Kidney (tissue), 14 donors: ENCODE results near the gene SH3D21. TPM values are rescaled to one million over a fixed set of nuclear protein-coding genes. Genes with fewer than 3 reads are reported as not detected.

Source experiments
- DNase-seq, 5 donors: peaks; one replicate each; pipeline ENCODE4 v3.0.0-alpha.2; 2013 to 2020
- FAIRE-seq: peaks from 2 replicates; lab custom pipeline; 2012; peaks lifted over from hg19 to GRCh38; lab: Jason Lieb, UNC
- H3K27ac ChIP-seq, 2 donors: one replicate each; pipeline ENCODE4 v1.7.0; 2013; ENCODE audit warnings: low read depth in 2 of 2, low read length in 2 of 2, inconsistent platforms in 1 of 2
- H3K27me3 ChIP-seq: one replicate; pipeline ENCODE4 v1.7.1; 2013; ENCODE audit warnings: low read length, inconsistent platforms; ENCODE audit not compliant: control insufficient read depth, insufficient read depth
- H3K36me3 ChIP-seq, 3 donors: one replicate each; pipeline versions ENCODE4 v1.7.0 to v1.7.1; 2013; ENCODE audit warnings: low read length in 3 of 3, control low read depth in 1 of 3, inconsistent platforms in 1 of 3; ENCODE audit not compliant: insufficient read depth in 3 of 3, control insufficient read depth in 2 of 3
- H3K4me1 ChIP-seq, 3 donors: one replicate each; pipeline versions ENCODE4 v1.7.0 to v1.7.1; 2013; ENCODE audit warnings: low read length in 3 of 3, inconsistent platforms in 1 of 3, low read depth in 1 of 3; ENCODE audit not compliant: control insufficient read depth in 2 of 3, insufficient read depth in 2 of 3
- H3K4me3 ChIP-seq, 3 donors: one replicate each; pipeline versions ENCODE4 v1.7.0 to v1.8.1; 2013; ENCODE audit warnings: low read length in 3 of 3, control low read depth in 1 of 3, inconsistent platforms in 1 of 3
- H3K9ac ChIP-seq, 3 donors: one replicate each; pipeline versions ENCODE4 v1.7.0 to v1.7.1; 2013; ENCODE audit warnings: low read length in 3 of 3, control low read depth in 1 of 3, inconsistent platforms in 1 of 3
- H3K9me3 ChIP-seq, 3 donors: one replicate each; pipeline versions ENCODE4 v1.7.0 to v1.7.1; 2013; ENCODE audit warnings: low read length in 3 of 3, control low read depth in 1 of 3, inconsistent platforms in 1 of 3; ENCODE audit not compliant: control insufficient read depth in 2 of 3, insufficient read depth in 1 of 3
- CTCF ChIP-seq: IDR thresholded peaks from 3 replicates; pipeline ENCODE4 v1.5.1; 2012; ENCODE audit warnings: mild to moderate bottlenecking, moderate library complexity, borderline replicate concordance; ENCODE audit not compliant: insufficient read depth; ENCODE audit errors: extremely low read depth
- intact Hi-C: fragments of 100-400 bp; cut with DNase I; formaldehyde crosslinking; loops from one replicate; pipeline ENCODE4 v1.11.1; 2022
- polyA plus RNA-seq: library from polyadenylated mRNA; stranded (reverse); fragments of 350-450 nt; fragmentation: Illumina TruSeq; extraction: RNeasy Lipid Tissue Mini Kit (QIAGEN cat#74804); gene quantifications from one replicate; pipeline ENCODE4 v1.2.3, GENCODE V29; 2014; ENCODE audit warnings: low read depth, low replicate concordance; ENCODE audit not compliant: insufficient read depth
- total RNA-seq: library from RNA; stranded (reverse); fragmentation: NEBNext Ultra II Directional; extraction: Animal tissue kit (Norgen Biotek cat#: 25700); gene quantifications from one replicate; pipeline ENCODE4 v1.2.1, GENCODE V29; 2021
- donor health status: control.
- donor health status: control.
- donor health status: control.
- donor health status: control.
- donor health status: control.
- donor health status: DM: yes; HTN: yes; CAD: no.
- donor health status: Normal renal cell carcinoma (clear cell type).

The SH3D21 gene
- total and polyA plus RNA-seq, 2 donors from 2014 or later, result 5.7 to 33.4 TPM

DNA sequence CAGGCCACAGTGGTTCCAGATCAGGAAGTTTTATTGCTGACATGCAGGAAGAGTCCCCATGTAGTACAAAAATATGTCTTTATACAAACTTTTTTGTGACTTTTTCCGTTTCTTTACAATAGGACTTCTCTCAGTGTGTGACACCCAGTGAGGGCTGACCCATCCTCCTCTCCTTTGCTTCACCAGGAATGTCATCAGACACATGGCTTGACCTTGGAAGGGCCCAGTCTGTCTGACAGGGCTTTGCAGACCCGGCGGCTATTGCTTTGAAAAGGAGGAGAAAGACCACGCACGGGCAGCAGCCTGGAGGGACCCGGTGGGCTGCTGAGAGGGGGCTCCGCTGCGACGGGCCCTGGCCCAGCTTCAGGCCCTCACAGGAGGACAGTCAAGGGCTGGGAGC lies 33.4 kb downstream of the SH3D21 start:
- H3K36me3 ChIP-seq, result peaks cover 0 to 13% (median 5%) of the 10 kb centered on the region in 3 donors
- intact Hi-C loops, result loop anchor here (5.0 kb wide), 1 partner anchor 83 kb away; no protein-coding TSS in a partner anchor
- no peak for TF ChIP-seq CTCF
- H3K4me1 ChIP-seq, result peaks cover 0 to 17% (median 0%) of the 10 kb centered on the region in 3 donors
- no peak overlapping the region for H3K9ac ChIP-seq
- no peak overlapping the region for H3K4me3 ChIP-seq
- no peak overlapping the region for H3K27ac ChIP-seq
- H3K27me3 ChIP-seq, result no peaks in the 10 kb centered on the region
- H3K9me3 ChIP-seq, result no peaks in the 10 kb centered on the region
- no peak for FAIRE-seq
- DNase-seq, result no peak

DNA sequence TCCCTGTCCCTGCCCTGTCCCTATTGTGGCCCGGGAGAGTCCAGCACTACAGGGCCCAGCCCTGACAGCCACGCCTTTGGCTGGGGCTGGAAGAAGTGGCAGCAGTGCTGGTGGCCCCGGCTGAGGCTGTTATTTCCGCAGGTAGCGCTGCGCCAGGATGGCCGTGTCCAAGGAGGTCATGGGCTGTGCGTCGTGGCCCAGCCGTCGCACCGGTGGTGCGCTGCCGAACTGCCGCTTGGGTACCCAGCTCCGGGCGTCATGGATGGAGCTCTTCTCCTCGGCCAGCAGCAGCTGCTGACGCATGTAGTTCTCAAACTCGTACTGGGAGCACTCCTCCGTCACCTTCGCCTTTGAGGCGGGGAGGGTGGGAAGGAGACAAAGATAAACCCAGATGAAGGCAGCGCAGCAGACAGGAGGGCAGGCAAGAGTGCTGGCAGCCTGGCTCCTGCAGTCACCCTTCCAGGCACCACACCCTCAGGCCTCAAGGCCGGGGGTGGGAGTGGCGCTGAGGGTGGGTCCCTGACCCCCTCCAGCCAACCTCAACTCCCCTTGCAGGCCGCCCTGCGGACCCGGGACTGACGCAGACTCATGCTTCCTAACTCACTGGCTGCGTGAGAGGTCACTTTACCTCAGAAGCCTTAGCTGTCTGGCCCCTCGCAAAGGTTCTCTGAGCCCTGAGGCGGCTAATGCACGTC lies 35.6 kb downstream of the SH3D21 start:
- intact Hi-C loops, result loop anchor here (5.0 kb wide), 1 partner anchor 81 kb away; no protein-coding TSS in a partner anchor
- no peak for TF ChIP-seq CTCF
- H3K36me3 ChIP-seq, result peaks cover 0 to 18% (median 17%) of the 10 kb centered on the region in 3 donors
- peaks cover 0 to 17% (median 0%) of the 10 kb centered on the region in 3 donors for H3K4me1 ChIP-seq
- H3K9ac ChIP-seq, result no peak overlapping the region
- H3K4me3 ChIP-seq, result no peak overlapping the region
- H3K9me3 ChIP-seq, result no peaks in the 10 kb centered on the region
- no peak overlapping the region for H3K27ac ChIP-seq
- H3K27me3 ChIP-seq, result no peaks in the 10 kb centered on the region
- peak in 1 of 5 donors; percentile 69 for DNase-seq
- FAIRE-seq, result no peak

DNA sequence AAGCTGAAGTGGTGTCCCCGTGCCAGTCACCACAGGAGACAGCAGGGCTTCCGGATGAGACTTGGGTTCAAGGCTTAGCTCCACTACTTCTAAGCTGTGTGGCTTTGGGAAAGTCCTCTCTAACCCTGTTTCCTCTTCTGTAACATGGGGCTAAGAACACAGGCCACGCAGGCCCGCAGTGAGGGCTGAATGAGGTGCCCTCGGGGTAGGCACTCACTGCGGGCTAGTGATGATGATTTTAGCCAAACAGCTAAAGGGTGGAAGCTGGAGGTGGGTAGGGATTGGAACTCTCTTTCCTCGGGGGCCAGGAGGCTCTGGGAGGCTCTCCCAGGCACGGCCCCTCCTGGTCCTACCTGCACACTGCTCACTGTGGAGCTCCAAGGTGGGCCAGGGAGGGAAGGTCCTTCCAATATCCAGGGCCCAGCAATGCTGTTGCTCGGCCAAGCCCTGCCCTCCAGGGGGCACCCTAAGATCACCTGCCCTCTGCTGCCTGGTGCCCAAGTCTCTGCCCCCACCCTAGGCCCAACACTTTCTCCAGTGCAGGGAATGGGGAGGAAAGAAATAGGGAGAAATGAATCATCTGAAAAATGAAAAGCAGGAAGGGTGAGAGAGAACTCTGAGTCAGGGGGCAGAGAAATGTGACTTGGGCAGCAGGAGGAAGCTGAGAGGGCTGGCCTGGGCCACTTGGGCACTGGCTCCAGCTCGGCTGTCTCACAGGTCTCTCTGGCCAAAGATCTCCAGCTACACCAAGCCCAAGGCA lies 36.4 kb downstream of the SH3D21 start:
- no peak overlapping the region for H3K27ac ChIP-seq
- peak; percentile 76 for TF ChIP-seq CTCF
- peaks cover 0 to 13% (median 0%) of the 10 kb centered on the region in 3 donors for H3K4me1 ChIP-seq
- peaks cover 0 to 20% (median 19%) of the 10 kb centered on the region in 3 donors for H3K36me3 ChIP-seq
- no peaks in the 10 kb centered on the region for H3K27me3 ChIP-seq
- no peak overlapping the region for H3K4me3 ChIP-seq
- intact Hi-C loops, result loop anchor here (5.0 kb wide), 1 partner anchor 80 kb away; no protein-coding TSS in a partner anchor
- FAIRE-seq (no peak), DNase-seq (no peak)
- no peaks in the 10 kb centered on the region for H3K9me3 ChIP-seq
- H3K9ac ChIP-seq, result no peak overlapping the region
